Keratinocyte (primary cell): Measurements from ENCODE around the gene GAB2.

ENCODE experiments used
- EZH2 ChIP-seq: IDR thresholded peaks from one replicate; pipeline ENCODE4 v1.6.1; 2012; ENCODE audit warnings: inconsistent platforms, mild to moderate bottlenecking, low read length, moderate library complexity
- TF ChIP-seq, protein P1 (sequence below), 3 experiments: IDR thresholded peaks in 1 of 3; conservative IDR thresholded peaks in 1 of 3; optimal IDR thresholded peaks in 1 of 3; 2 replicates in 2 of 3; 3 replicates in 1 of 3; pipeline versions ENCODE3 to v1.5.1; 2011; ENCODE audit warnings: low read length in 3 of 3, mild to moderate bottlenecking in 3 of 3, moderate library complexity in 2 of 3, control low read depth in 1 of 3, inconsistent platforms in 1 of 3; ENCODE audit not compliant: insufficient read depth in 2 of 3; ENCODE audit errors: extremely low read depth in 1 of 3

DNA sequence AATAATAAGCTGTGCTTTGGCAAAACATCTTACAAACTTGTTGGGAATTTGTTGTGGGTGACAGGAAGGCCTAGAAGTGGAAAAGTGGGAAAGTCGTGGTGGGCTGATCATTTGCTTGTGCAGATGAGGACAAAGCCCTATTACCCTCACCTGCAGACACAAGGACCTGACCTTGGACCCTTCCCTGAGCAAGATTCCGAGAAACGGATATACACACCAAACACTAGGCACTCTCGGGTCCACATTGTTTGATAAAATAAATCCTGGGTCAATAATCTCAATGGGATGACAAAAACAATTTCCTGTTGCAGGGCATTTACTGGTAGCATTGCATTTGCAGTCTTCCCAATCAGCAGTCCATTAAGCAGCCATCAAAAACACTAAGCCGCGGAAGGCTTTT lies 89.7 kb downstream of the GAB2 start:
- TF ChIP-seq, protein P1, sequence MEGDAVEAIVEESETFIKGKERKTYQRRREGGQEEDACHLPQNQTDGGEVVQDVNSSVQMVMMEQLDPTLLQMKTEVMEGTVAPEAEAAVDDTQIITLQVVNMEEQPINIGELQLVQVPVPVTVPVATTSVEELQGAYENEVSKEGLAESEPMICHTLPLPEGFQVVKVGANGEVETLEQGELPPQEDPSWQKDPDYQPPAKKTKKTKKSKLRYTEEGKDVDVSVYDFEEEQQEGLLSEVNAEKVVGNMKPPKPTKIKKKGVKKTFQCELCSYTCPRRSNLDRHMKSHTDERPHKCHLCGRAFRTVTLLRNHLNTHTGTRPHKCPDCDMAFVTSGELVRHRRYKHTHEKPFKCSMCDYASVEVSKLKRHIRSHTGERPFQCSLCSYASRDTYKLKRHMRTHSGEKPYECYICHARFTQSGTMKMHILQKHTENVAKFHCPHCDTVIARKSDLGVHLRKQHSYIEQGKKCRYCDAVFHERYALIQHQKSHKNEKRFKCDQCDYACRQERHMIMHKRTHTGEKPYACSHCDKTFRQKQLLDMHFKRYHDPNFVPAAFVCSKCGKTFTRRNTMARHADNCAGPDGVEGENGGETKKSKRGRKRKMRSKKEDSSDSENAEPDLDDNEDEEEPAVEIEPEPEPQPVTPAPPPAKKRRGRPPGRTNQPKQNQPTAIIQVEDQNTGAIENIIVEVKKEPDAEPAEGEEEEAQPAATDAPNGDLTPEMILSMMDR (optimal IDR thresholded peaks at IDR 0.05 in 1 of 3, IDR thresholded peaks at IDR 0.05 in 1 of 3, conservative IDR thresholded peaks at IDR 0.05 in 1 of 3; ENCODE audit: extremely low read depth in 1 of 3, insufficient read depth in 2 of 3, low read length in 3 of 3) = no peak
- no peak for TF ChIP-seq EZH2
